RWPE2 (cell line): ENCODE measurements around the gene SIGLEC6.

Experiments
- ATAC-seq: fragments of 200-7000 bp; cut with Tn5 transposase; 3 replicates; pipeline ENCODE4 v1.9.1; 2021; ENCODE audit warnings: low read depth
- DNase-seq: peaks from one replicate; pipeline ENCODE4 v3.0.0-alpha.2; 2020; ENCODE audit warnings: low spot score
- H3K27ac ChIP-seq: fragments of 450-650 bp; 2 replicates; pipeline ENCODE4 v1.5.1; 2017; ENCODE audit warnings: mild to moderate bottlenecking; ENCODE audit not compliant: poor library complexity, severe bottlenecking
- H3K27me3 ChIP-seq: fragments of 250-450 bp; sonication (Bioruptor Pico); 2 replicates; pipeline ENCODE4 v1.5.1; 2021; ENCODE audit warnings: mild to moderate bottlenecking, moderate library complexity; ENCODE audit not compliant: insufficient read depth, poor library complexity, severe bottlenecking
- H3K36me3 ChIP-seq: fragments of 250-450 bp; sonication (Bioruptor Pico); 2 replicates; pipeline ENCODE4 v1.5.1; 2020; ENCODE audit warnings: low read depth, mild to moderate bottlenecking, moderate library complexity
- H3K4me1 ChIP-seq: fragments of 250-450 bp; sonication (Bioruptor Pico); 2 replicates; pipeline ENCODE4 v1.5.1; 2021; ENCODE audit warnings: mild to moderate bottlenecking, moderate library complexity; ENCODE audit not compliant: insufficient read depth, poor library complexity, severe bottlenecking
- H3K4me3 ChIP-seq: fragments of 250-450 bp; sonication (Bioruptor Pico); 2 replicates; pipeline ENCODE4 v1.5.1; 2021; ENCODE audit warnings: mild to moderate bottlenecking, moderate library complexity; ENCODE audit not compliant: severe bottlenecking
- H3K9me3 ChIP-seq: fragments of 250-450 bp; sonication (Bioruptor Pico); 2 replicates; pipeline ENCODE4 v1.5.1; 2021; ENCODE audit warnings: mild to moderate bottlenecking, moderate library complexity; ENCODE audit not compliant: severe bottlenecking
- TF ChIP-seq, protein P1 (sequence below): fragments of 450-650 bp; IDR thresholded peaks from one replicate; pipeline ENCODE4 v1.5.1; 2017; ENCODE audit warnings: mild to moderate bottlenecking, moderate library complexity; ENCODE audit not compliant: poor library complexity, severe bottlenecking

The SIGLEC6 gene

DNA sequence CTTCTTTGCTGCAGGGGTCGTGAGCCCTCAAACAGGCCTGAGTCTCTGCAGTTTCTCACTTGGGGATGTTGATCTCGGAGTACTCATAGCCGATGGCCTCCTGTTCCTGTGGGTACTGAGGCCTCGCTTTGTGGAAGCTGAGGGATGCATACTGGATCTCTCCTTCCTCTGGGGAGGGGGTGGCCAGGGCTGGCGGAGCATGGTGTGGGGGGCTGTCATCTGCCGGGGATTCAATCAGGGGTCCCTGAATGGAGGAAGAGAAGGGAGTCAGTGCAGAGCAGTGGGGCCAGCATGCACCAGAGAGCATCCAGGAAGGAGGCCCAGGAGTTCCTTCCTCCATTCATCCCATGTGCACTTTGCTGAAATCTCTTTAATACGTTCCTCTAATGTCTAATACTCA lies 39.9 kb downstream of the SIGLEC6 start:
- no peaks in the 10 kb centered on the region for H3K9me3 ChIP-seq
- ATAC-seq: no peak
- TF ChIP-seq, protein P1, sequence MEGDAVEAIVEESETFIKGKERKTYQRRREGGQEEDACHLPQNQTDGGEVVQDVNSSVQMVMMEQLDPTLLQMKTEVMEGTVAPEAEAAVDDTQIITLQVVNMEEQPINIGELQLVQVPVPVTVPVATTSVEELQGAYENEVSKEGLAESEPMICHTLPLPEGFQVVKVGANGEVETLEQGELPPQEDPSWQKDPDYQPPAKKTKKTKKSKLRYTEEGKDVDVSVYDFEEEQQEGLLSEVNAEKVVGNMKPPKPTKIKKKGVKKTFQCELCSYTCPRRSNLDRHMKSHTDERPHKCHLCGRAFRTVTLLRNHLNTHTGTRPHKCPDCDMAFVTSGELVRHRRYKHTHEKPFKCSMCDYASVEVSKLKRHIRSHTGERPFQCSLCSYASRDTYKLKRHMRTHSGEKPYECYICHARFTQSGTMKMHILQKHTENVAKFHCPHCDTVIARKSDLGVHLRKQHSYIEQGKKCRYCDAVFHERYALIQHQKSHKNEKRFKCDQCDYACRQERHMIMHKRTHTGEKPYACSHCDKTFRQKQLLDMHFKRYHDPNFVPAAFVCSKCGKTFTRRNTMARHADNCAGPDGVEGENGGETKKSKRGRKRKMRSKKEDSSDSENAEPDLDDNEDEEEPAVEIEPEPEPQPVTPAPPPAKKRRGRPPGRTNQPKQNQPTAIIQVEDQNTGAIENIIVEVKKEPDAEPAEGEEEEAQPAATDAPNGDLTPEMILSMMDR: no peak

GRCh38 chr19:51490676-51491075 lies 40.8 kb downstream of the SIGLEC6 start:
- no peaks in the 10 kb centered on the region for H3K36me3 ChIP-seq
- no peak for ATAC-seq
- TF ChIP-seq, protein P1: no peak
- no peak overlapping the region for H3K27ac ChIP-seq
- DNase-seq: no peak
- H3K4me1 ChIP-seq: no peaks in the 10 kb centered on the region
- H3K27me3 ChIP-seq: no peaks in the 10 kb centered on the region
- no peak overlapping the region for H3K4me3 ChIP-seq
- H3K9me3 ChIP-seq: no peaks in the 10 kb centered on the region

More for the DNA sequence above, 39.9 kb downstream of the SIGLEC6 start:
- DNase-seq: no peak
- Histone ChIP-seq H3K36me3 (no peaks in the 10 kb centered on the region), H3K4me3 (no peak overlapping the region), H3K27me3 (no peaks in the 10 kb centered on the region), H3K4me1 (no peaks in the 10 kb centered on the region), H3K27ac (no peak overlapping the region)

GRCh38 chr19:51489113-51489512 lies 42.4 kb downstream of the SIGLEC6 start:
- ATAC-seq: no peak
- Histone ChIP-seq H3K9me3 (no peaks in the 10 kb centered on the region), H3K36me3 (no peaks in the 10 kb centered on the region), H3K4me3 (no peak overlapping the region), H3K27ac (no peak overlapping the region), H3K27me3 (no peaks in the 10 kb centered on the region), H3K4me1 (no peaks in the 10 kb centered on the region)
- TF ChIP-seq, protein P1: no peak
- DNase-seq: no peak

- Histone ChIP-seq H3K4me3 (no peak overlapping the region), H3K9me3 (no peaks in the 10 kb centered on the region), H3K27ac (no peak overlapping the region), H3K36me3 (no peaks in the 10 kb centered on the region), H3K27me3 (no peaks in the 10 kb centered on the region), H3K4me1 (no peaks in the 10 kb centered on the region)
- DNase-seq: no peak
- TF ChIP-seq, protein P1: no peak
- no peak for ATAC-seq
Measured at GRCh38 chr19:51488491-51488890, 43.0 kb downstream of the SIGLEC6 start.

DNA sequence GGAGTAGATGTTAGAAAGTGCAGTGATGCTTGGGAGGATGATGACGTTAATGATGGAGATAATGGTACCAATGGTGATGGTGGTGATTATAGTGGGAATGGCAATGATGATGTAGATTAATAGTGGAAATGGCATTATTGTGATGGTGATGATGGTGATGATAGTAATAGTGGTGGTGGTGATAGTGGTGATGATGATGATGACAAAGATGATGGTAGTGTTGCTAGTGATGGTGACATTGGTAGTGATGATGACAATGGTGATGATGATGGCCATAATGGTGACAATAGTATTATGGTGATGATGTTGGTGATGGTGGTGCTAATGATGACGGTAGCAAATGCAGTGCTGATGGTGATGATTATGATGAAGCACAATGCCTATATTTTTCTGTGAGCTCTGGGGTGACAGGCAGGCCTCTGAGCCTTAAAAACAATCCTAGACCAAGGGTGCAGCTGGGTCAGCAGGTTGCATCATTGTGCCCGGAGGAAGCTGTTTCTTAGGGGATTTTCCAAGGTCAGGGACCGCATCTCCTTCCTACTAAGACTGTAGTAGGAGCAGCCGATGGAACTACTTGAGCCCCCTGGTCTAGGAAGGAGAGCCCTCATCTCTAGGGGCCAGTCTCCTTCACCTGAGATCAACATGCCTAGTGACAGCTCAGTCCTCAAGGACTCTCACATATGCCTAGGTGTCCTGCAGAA lies 45.4 kb downstream of the SIGLEC6 start:
- H3K4me1 ChIP-seq: no peaks in the 10 kb centered on the region
- ATAC-seq (no peak), DNase-seq (no peak)
- TF ChIP-seq, protein P1: no peak
- no peaks in the 10 kb centered on the region for H3K9me3 ChIP-seq
- no peaks in the 10 kb centered on the region for H3K27me3 ChIP-seq
- no peak overlapping the region for H3K27ac ChIP-seq
- H3K36me3 ChIP-seq: no peaks in the 10 kb centered on the region
- H3K4me3 ChIP-seq: no peak overlapping the region
